Esophagus muscularis mucosa (tissue), 4 donors: ENCODE data around the gene PHGDH. TPM values are rescaled to one million over a fixed set of nuclear protein-coding genes. Genes with fewer than 3 reads are reported as not detected.

ENCODE experiments used
- DNase-seq: peaks from one replicate; pipeline ENCODE4 v3.0.0-alpha.2; 2017; ENCODE audit errors: extremely low spot score
- H3K27ac ChIP-seq, 4 donors: fragments of 200-600 bp; sonication (generic); replicated peaks in 1 of 4; 1 replicate in 3 of 4; 2 replicates in 1 of 4; pipeline ENCODE4 v1.5.1; 2016 to 2019; ENCODE audit warnings: mild to moderate bottlenecking in 1 of 4
- H3K27me3 ChIP-seq, 4 donors: fragments of 200-600 bp; sonication (generic); one replicate each; pipeline versions ENCODE4 v1.5.1 to v1.6.0; 2016 to 2019
- H3K36me3 ChIP-seq, 4 donors: fragments of 200-600 bp; sonication (generic); one replicate each; pipeline ENCODE4 v1.5.1; 2016 to 2019
- H3K4me1 ChIP-seq, 4 donors: fragments of 200-600 bp; sonication (generic); one replicate each; pipeline ENCODE4 v1.5.1; 2016 to 2019
- H3K4me3 ChIP-seq, 4 donors: fragments of 200-600 bp; sonication (generic); 1 replicate in 2 of 4; 2 replicates in 2 of 4; pipeline ENCODE4 v1.5.1; 2016 to 2019; ENCODE audit warnings: mild to moderate bottlenecking in 4 of 4, moderate library complexity in 1 of 4
- H3K9me3 ChIP-seq, 4 donors: fragments of 200-600 bp; sonication (generic); 1 replicate in 3 of 4; 2 replicates in 1 of 4; pipeline ENCODE4 v1.5.1; 2016 to 2019
- EP300 ChIP-seq: sonication (generic); formaldehyde crosslinking; IDR thresholded peaks from one replicate; pipeline ENCODE4 v1.6.1; 2017; ENCODE audit warnings: antibody characterized with exemption
- POLR2A ChIP-seq: fragments of 450-650 bp; IDR thresholded peaks from one replicate; pipeline ENCODE4 v1.6.1; 2017; ENCODE audit warnings: antibody characterized with exemption, moderate library complexity, mild to moderate bottlenecking, low read depth
- POLR2AphosphoS5 ChIP-seq, 2 donors: sonication (generic); formaldehyde crosslinking; IDR thresholded peaks; one replicate each; pipeline ENCODE4 v1.6.1; 2017; ENCODE audit warnings: antibody characterized with exemption in 2 of 2
- WGBS: methylation state at CpG from one replicate; pipeline ENCODE4 v1.1.5; 2018; 5-methylcytosine and 5-hydroxymethylcytosine counted together
- intact Hi-C: fragments of 100-400 bp; cut with DNase I; formaldehyde crosslinking; loops from one replicate; pipeline ENCODE4 v1.15.1; 2023
- total RNA-seq, 4 donors: library from RNA; depleted of rRNA; stranded (reverse); fragments of >200 nt; gene quantifications; one replicate each; pipeline versions ENCODE4 v1.1.0 to v1.2.1, GENCODE V29; 2016
- TF ChIP-seq, protein P1 (sequence below), 3 experiments: fragments of 200-600 bp in 2 of 3; fragments of 450-650 bp in 1 of 3; sonication (generic) in 2 of 3; IDR thresholded peaks; one replicate each; pipeline ENCODE4 v1.5.1; 2017 to 2019; ENCODE audit warnings: antibody characterized with exemption in 3 of 3, mild to moderate bottlenecking in 2 of 3, moderate library complexity in 1 of 3

The PHGDH gene
- total RNA-seq, 4 donors from 2014 or later: 20.3 to 42.7 (median 21.9) TPM

- no peaks in the 10 kb centered on the region for H3K9me3 ChIP-seq
- no peaks in the 10 kb centered on the region for H3K27me3 ChIP-seq
- intact Hi-C loops: no loop called here
- H3K36me3 ChIP-seq: no peaks in the 10 kb centered on the region
- no peak overlapping the region for H3K27ac ChIP-seq
- H3K4me1 ChIP-seq: no peaks in the 10 kb centered on the region
- H3K4me3 ChIP-seq: no peak overlapping the region
- DNase-seq: no peak
- TF ChIP-seq POLR2AphosphoS5 (IDR thresholded peaks at IDR 0.05) (no peak), POLR2A (no peak), EP300 (no peak)
- TF ChIP-seq, protein P1, sequence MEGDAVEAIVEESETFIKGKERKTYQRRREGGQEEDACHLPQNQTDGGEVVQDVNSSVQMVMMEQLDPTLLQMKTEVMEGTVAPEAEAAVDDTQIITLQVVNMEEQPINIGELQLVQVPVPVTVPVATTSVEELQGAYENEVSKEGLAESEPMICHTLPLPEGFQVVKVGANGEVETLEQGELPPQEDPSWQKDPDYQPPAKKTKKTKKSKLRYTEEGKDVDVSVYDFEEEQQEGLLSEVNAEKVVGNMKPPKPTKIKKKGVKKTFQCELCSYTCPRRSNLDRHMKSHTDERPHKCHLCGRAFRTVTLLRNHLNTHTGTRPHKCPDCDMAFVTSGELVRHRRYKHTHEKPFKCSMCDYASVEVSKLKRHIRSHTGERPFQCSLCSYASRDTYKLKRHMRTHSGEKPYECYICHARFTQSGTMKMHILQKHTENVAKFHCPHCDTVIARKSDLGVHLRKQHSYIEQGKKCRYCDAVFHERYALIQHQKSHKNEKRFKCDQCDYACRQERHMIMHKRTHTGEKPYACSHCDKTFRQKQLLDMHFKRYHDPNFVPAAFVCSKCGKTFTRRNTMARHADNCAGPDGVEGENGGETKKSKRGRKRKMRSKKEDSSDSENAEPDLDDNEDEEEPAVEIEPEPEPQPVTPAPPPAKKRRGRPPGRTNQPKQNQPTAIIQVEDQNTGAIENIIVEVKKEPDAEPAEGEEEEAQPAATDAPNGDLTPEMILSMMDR (IDR thresholded peaks at IDR 0.05): no peak
Observed at GRCh38 chr1:119682141-119682540, 29.6 kb upstream of the PHGDH start.

- Histone ChIP-seq H3K36me3 (no peaks in the 10 kb centered on the region), H3K9me3 (no peaks in the 10 kb centered on the region), H3K27me3 (no peaks in the 10 kb centered on the region), H3K4me1 (no peaks in the 10 kb centered on the region), H3K4me3 (no peak overlapping the region), H3K27ac (no peak overlapping the region)
- TF ChIP-seq, protein P1 (IDR thresholded peaks at IDR 0.05): no peak
- TF ChIP-seq EP300 (no peak), POLR2AphosphoS5 (IDR thresholded peaks at IDR 0.05) (no peak), POLR2A (no peak)
- DNase-seq: no peak
- intact Hi-C loops: no loop called here
- 100% methylated on average over 1 of the region's 1 CpG for WGBS
Observed at GRCh38 chr1:119683893-119684292, 27.8 kb upstream of the PHGDH start.

DNA sequence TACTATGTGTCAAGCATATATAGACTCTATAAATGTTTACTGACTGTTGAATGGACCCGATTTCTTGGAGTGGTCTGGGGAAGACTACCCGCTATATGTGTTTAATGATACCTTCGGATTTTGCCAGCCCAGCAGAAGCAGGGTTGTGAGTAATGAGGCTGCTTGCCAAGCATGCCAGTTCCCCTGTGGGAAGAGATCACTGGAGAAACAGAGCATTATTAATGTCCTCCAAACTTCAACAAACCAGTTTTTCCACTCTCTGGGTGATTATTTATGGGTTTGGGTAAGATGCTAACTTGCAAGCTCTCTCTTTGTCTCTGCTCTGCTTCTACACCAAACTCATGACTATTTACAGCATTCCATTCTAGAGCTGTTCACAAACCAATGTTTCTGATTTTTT is 25.1 kb upstream of the PHGDH start:
- no peaks in the 10 kb centered on the region for H3K9me3 ChIP-seq
- H3K4me1 ChIP-seq: no peaks in the 10 kb centered on the region
- TF ChIP-seq POLR2A (no peak), EP300 (no peak), POLR2AphosphoS5 (IDR thresholded peaks at IDR 0.05) (no peak)
- TF ChIP-seq, protein P1 (IDR thresholded peaks at IDR 0.05): no peak
- H3K27me3 ChIP-seq: no peaks in the 10 kb centered on the region
- intact Hi-C loops: no loop called here
- 77% methylated on average over 3 of the region's 3 CpGs for WGBS
- no peak overlapping the region for H3K4me3 ChIP-seq
- no peak for DNase-seq
- no peak overlapping the region for H3K27ac ChIP-seq
- H3K36me3 ChIP-seq: no peaks in the 10 kb centered on the region

DNA sequence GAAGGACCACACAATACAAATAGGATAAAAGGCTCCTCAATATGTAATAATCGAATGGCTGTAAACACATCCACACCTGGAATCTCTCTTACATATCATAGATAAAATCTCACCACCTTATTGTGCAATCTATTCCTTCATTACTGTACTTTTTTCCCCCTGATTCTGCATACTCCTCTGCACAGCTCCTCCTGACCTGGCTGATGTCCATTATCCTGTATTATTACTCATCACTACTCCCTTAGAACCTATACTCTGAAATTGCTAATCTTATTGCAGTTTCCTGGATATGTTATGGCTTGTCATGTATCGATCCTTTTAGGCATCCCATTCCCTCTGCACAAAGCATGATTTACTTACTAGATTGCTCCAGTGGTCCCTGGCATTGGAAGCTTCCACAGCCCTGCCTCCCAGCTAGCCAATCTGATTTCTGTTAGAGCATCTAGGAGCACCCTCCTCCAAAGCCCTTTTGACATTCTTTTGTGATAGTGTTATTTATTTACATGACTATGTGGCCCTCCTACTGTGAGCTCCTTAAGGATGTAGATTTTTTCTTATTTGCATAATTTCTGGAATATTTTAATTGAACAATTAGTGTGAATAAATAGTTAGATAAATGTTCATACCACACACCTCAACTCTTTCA is 24.2 kb upstream of the PHGDH start:
- Histone ChIP-seq H3K4me1 (no peaks in the 10 kb centered on the region), H3K36me3 (no peaks in the 10 kb centered on the region), H3K27ac (no peak overlapping the region), H3K27me3 (no peaks in the 10 kb centered on the region), H3K4me3 (no peak overlapping the region), H3K9me3 (no peaks in the 10 kb centered on the region)
- DNase-seq: no peak
- intact Hi-C loops: no loop called here
- TF ChIP-seq, protein P1 (IDR thresholded peaks at IDR 0.05): no peak
- TF ChIP-seq POLR2AphosphoS5 (IDR thresholded peaks at IDR 0.05) (no peak), POLR2A (no peak), EP300 (no peak)
- 76% methylated on average over 2 of the region's 2 CpGs for WGBS

GRCh38 chr1:119688810-119689209 is 22.9 kb upstream of the PHGDH start:
- H3K4me1 ChIP-seq: no peaks in the 10 kb centered on the region
- intact Hi-C loops: no loop called here
- H3K27ac ChIP-seq: no peak overlapping the region
- H3K36me3 ChIP-seq: no peaks in the 10 kb centered on the region
- no peak for DNase-seq
- TF ChIP-seq POLR2AphosphoS5 (IDR thresholded peaks at IDR 0.05): no peak
- no peak for TF ChIP-seq POLR2A
- no peak for TF ChIP-seq EP300
- TF ChIP-seq, protein P1 (IDR thresholded peaks at IDR 0.05): no peak
- H3K27me3 ChIP-seq: no peaks in the 10 kb centered on the region
- no peak overlapping the region for H3K4me3 ChIP-seq
- H3K9me3 ChIP-seq: no peaks in the 10 kb centered on the region
